Smooth muscle cell (in vitro differentiated cells): Measurements from ENCODE around the gene GINS1. TPM values are rescaled to one million over a fixed set of nuclear protein-coding genes. Genes with fewer than 3 reads are reported as not detected.

Source experiments
- DNase-seq: peaks from one replicate; lab custom pipeline; 2025; ENCODE audit not compliant: unreplicated experiment; lab: John Stamatoyannopoulos, UW
- H2AFZ ChIP-seq: fragments of 200-600 bp; sonication (generic); 2 replicates; pipeline ENCODE4 v1.6.0; 2016; ENCODE audit warnings: antibody characterized with exemption, low read depth, mild to moderate bottlenecking
- H3F3A ChIP-seq: fragments of 200-600 bp; sonication (generic); 2 replicates; pipeline ENCODE4 v1.6.0; 2017; ENCODE audit warnings: antibody characterized with exemption, low read depth
- H3K27ac ChIP-seq: fragments of 200-600 bp; sonication (generic); 2 replicates; pipeline ENCODE4 v1.5.1; 2016; ENCODE audit warnings: low read depth, mild to moderate bottlenecking
- H3K27me3 ChIP-seq: fragments of 200-600 bp; sonication (generic); 2 replicates; pipeline ENCODE4 v1.6.1; 2016; ENCODE audit warnings: low read depth, mild to moderate bottlenecking
- H3K36me3 ChIP-seq: fragments of 200-600 bp; sonication (generic); 2 replicates; pipeline ENCODE4 v1.5.1; 2016; ENCODE audit warnings: low read depth
- H3K4me1 ChIP-seq: fragments of 200-600 bp; sonication (generic); 2 replicates; pipeline ENCODE4 v1.5.1; 2016; ENCODE audit warnings: low read depth
- H3K4me2 ChIP-seq: fragments of 200-600 bp; sonication (generic); 2 replicates; pipeline ENCODE4 v1.6.0; 2016; ENCODE audit warnings: mild to moderate bottlenecking
- H3K4me3 ChIP-seq: fragments of 200-600 bp; sonication (generic); 2 replicates; pipeline ENCODE4 v1.5.1; 2016; ENCODE audit warnings: mild to moderate bottlenecking
- H3K79me2 ChIP-seq: fragments of 200-600 bp; sonication (generic); 2 replicates; pipeline ENCODE4 v1.6.0; 2016; ENCODE audit warnings: low read depth, mild to moderate bottlenecking
- H3K9ac ChIP-seq: fragments of 200-600 bp; sonication (generic); 2 replicates; pipeline ENCODE4 v1.6.0; 2016; ENCODE audit warnings: low read depth
- H3K9me3 ChIP-seq: fragments of 200-600 bp; sonication (generic); replicated peaks from 2 replicates; pipeline ENCODE4 v1.5.1; 2016; ENCODE audit warnings: low read depth
- H4K20me1 ChIP-seq: fragments of 200-600 bp; sonication (generic); 2 replicates; pipeline ENCODE4 v1.6.0; 2016; ENCODE audit warnings: low read depth
- CTCF ChIP-seq: fragments of 200-600 bp; sonication (generic); IDR thresholded peaks from 2 replicates; pipeline ENCODE4 v1.5.1; 2017; ENCODE audit warnings: borderline replicate concordance, mild to moderate bottlenecking, antibody characterized with exemption; ENCODE audit not compliant: insufficient read depth, poor library complexity, severe bottlenecking
- WGBS: methylation state at CpG from one replicate; pipeline ENCODE4 v1.1.7; 2016; ENCODE audit warnings: low lambda C conversion rate; 5-methylcytosine and 5-hydroxymethylcytosine counted together
- polyA plus RNA-seq: library from polyadenylated mRNA; unstranded; fragments of >200 nt; fragmentation: Nextera tagmentation; extraction: Ambion mirVana; gene quantifications from 2 replicates; pipeline ENCODE4 v1.2.1, GENCODE V29; 2016
- total RNA-seq: library from RNA; depleted of rRNA; stranded (reverse); fragments of >200 nt; gene quantifications from 2 replicates; pipeline ENCODE4 v1.2.3, GENCODE V29; 2014

GINS1 gene
- total and polyA plus RNA-seq, 2 experiments from 2014 or later = 5.9 to 9.3 TPM

- TF ChIP-seq CTCF = no peak
- WGBS = 96% methylated on average over 5 of the region's 5 CpGs
- no peak overlapping the region for H3K27ac ChIP-seq
- H3K9me3 ChIP-seq = no peaks in the 10 kb centered on the region
- H3K79me2 ChIP-seq = no peaks in the 10 kb centered on the region
- no peak overlapping the region for H3K9ac ChIP-seq
- no peak overlapping the region for H3K4me3 ChIP-seq
- H3K36me3 ChIP-seq = no peaks in the 10 kb centered on the region
- peaks cover 8% of the 10 kb centered on the region for H4K20me1 ChIP-seq
- H2AFZ ChIP-seq = no peak overlapping the region
- no peaks in the 10 kb centered on the region for H3K27me3 ChIP-seq
- no peaks in the 10 kb centered on the region for H3K4me1 ChIP-seq
- H3K4me2 ChIP-seq = no peak overlapping the region
- no peak for DNase-seq
- no peaks in the 10 kb centered on the region for H3F3A ChIP-seq
These were observed 72.2 kb downstream of the GINS1 start for GRCh38 chr20:25479638-25480037.

- no peak for DNase-seq
- 98% methylated on average over 7 of the region's 7 CpGs for WGBS
- Histone ChIP-seq H3K4me2 (no peak overlapping the region), H3K79me2 (no peaks in the 10 kb centered on the region), H4K20me1 (peaks cover 8% of the 10 kb centered on the region), H3K9me3 (no peaks in the 10 kb centered on the region), H3K36me3 (no peaks in the 10 kb centered on the region), H3K9ac (no peak overlapping the region), H3K27me3 (no peaks in the 10 kb centered on the region), H3K4me1 (no peaks in the 10 kb centered on the region), H2AFZ (no peak overlapping the region), H3F3A (no peaks in the 10 kb centered on the region), H3K27ac (no peak overlapping the region), H3K4me3 (no peak overlapping the region)
- no peak for TF ChIP-seq CTCF
These were observed 72.7 kb downstream of the GINS1 start for GRCh38 chr20:25480156-25480555.

- H3K36me3 ChIP-seq = no peaks in the 10 kb centered on the region
- no peak for DNase-seq
- no peak overlapping the region for H3K4me2 ChIP-seq
- no peak overlapping the region for H3K9ac ChIP-seq
- no peak overlapping the region for H3K27ac ChIP-seq
- H3K27me3 ChIP-seq = no peaks in the 10 kb centered on the region
- H3K4me1 ChIP-seq = no peaks in the 10 kb centered on the region
- H3K4me3 ChIP-seq = no peak overlapping the region
- no peak for TF ChIP-seq CTCF
- H4K20me1 ChIP-seq = peaks cover 8% of the 10 kb centered on the region
- H3K9me3 ChIP-seq = no peaks in the 10 kb centered on the region
- no peaks in the 10 kb centered on the region for H3K79me2 ChIP-seq
- no peak overlapping the region for H2AFZ ChIP-seq
- no peaks in the 10 kb centered on the region for H3F3A ChIP-seq
- WGBS = 98% methylated on average over 9 of the region's 9 CpGs
These were observed 73.3 kb downstream of the GINS1 start for GRCh38 chr20:25480797-25481196.

- Histone ChIP-seq H3K36me3 (no peaks in the 10 kb centered on the region), H4K20me1 (peaks cover 8% of the 10 kb centered on the region), H3K27ac (no peak overlapping the region), H3K4me3 (no peak overlapping the region), H3K4me2 (no peak overlapping the region), H2AFZ (no peak overlapping the region), H3K4me1 (no peaks in the 10 kb centered on the region), H3F3A (no peaks in the 10 kb centered on the region), H3K9ac (no peak overlapping the region), H3K27me3 (no peaks in the 10 kb centered on the region), H3K79me2 (no peaks in the 10 kb centered on the region), H3K9me3 (no peaks in the 10 kb centered on the region)
- 98% methylated on average over 11 of the region's 11 CpGs for WGBS
- TF ChIP-seq CTCF = no peak
- DNase-seq = no peak
These were observed 73.9 kb downstream of the GINS1 start for GRCh38 chr20:25481235-25481917.
